Memory B cell (primary cell): ENCODE results near the gene AJM1.
"Not testable (repeated sequence)": the region's sequence is repeated elsewhere in the genome, so short reads cannot be mapped to it uniquely, and the experiment has no call there.

Experiments
- ATAC-seq: fragments of 150-1000 bp; cut with Tn5 transposase; 2 replicates; pipeline ENCODE4 v1.10.0; 2021; ENCODE audit warnings: low read depth, mild to moderate bottlenecking, moderate library complexity
- DNase-seq, 2 donors: peaks; one replicate each; pipeline ENCODE4 v3.0.0; 2022; ENCODE audit warnings: low spot score in 2 of 2
- H3K27ac Mint-ChIP-seq: one replicate; pipeline ENCODE4 v1.8.0; 2022; ENCODE audit warnings: mild to moderate bottlenecking, moderate library complexity, mixed read lengths
- H3K27me3 Mint-ChIP-seq: one replicate; pipeline ENCODE4 v1.8.0; 2022; ENCODE audit warnings: mixed read lengths
- H3K36me3 Mint-ChIP-seq: one replicate; pipeline ENCODE4 v1.8.0; 2022; ENCODE audit warnings: mild to moderate bottlenecking, mixed read lengths
- H3K4me1 Mint-ChIP-seq: one replicate; pipeline ENCODE4 v1.8.0; 2022; ENCODE audit warnings: mixed read lengths
- H3K4me3 Mint-ChIP-seq: one replicate; pipeline ENCODE4 v1.8.0; 2022; ENCODE audit warnings: mild to moderate bottlenecking, moderate library complexity, mixed read lengths
- H3K9me3 Mint-ChIP-seq: one replicate; pipeline ENCODE4 v1.8.0; 2022; ENCODE audit warnings: mixed read lengths

AJM1 gene

GRCh38 chr9:136867917-136868316 is 25.6 kb downstream of the AJM1 start:
- H3K4me3 Mint-ChIP-seq: no peak overlapping the region
- no peaks in the 10 kb centered on the region for H3K9me3 Mint-ChIP-seq
- H3K27ac Mint-ChIP-seq: no peak overlapping the region
- no peaks in the 10 kb centered on the region for H3K27me3 Mint-ChIP-seq
- ATAC-seq: no peak
- H3K4me1 Mint-ChIP-seq: peaks cover 10% of the 10 kb centered on the region
- H3K36me3 Mint-ChIP-seq: peaks cover 5% of the 10 kb centered on the region
- DNase-seq: no peak

DNA sequence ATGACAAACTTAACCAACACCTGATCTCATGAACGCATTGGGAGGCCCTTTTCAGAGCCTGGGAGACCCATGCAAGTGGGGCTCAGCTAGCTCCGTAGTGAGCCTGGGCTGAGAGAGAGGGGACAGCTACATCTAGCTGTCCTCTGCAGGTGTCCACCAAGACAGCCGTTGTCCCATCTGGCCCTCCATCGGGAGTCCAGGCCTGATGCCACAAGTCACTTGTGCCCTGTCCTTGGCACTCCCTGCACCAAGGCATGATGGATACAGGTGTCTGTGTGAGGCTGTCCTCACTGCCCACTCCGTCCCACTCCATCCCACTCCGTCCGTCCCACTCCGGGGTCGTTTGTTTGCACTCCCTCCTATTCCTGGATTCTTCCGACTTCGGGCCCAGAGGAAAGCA is 26.4 kb downstream of the AJM1 start:
- H3K27ac Mint-ChIP-seq: no peak overlapping the region
- H3K4me3 Mint-ChIP-seq: peak overlapping the region; percentile 46
- no peaks in the 10 kb centered on the region for H3K9me3 Mint-ChIP-seq
- H3K27me3 Mint-ChIP-seq: no peaks in the 10 kb centered on the region
- ATAC-seq (no peak), DNase-seq (no peak)
- peaks cover 2% of the 10 kb centered on the region for H3K36me3 Mint-ChIP-seq
- peaks cover 10% of the 10 kb centered on the region for H3K4me1 Mint-ChIP-seq

GRCh38 chr9:136869611-136870010 is 27.3 kb downstream of the AJM1 start:
- not testable (repeated sequence) for H3K27ac Mint-ChIP-seq, H3K4me3 Mint-ChIP-seq

DNA sequence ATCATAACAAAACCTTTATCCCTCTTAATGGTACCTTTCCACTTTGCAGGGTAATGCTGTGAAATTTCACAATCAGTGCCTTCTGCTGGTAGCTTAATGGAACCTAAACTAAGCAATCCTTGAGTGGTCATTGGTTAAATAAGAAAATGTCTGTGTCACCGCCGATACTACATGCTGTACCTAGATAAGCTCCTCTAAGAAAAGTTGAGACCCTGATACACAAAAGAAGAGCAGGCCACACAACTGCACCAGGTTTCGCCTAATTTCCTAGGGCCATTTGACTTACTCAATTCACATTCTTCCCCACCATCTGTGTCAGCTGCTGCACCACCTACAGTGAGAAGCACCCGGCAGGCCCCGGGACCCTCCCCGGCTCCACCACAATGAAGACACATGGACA is 32.9 kb downstream of the AJM1 start:
- ATAC-seq: no peak
- Mint-ChIP-seq H3K4me1 (no peaks in the 10 kb centered on the region), H3K36me3 (no peaks in the 10 kb centered on the region), H3K27ac (no peak overlapping the region), H3K27me3 (no peaks in the 10 kb centered on the region), H3K9me3 (no peaks in the 10 kb centered on the region), H3K4me3 (no peak overlapping the region)
- DNase-seq: no peak

More at GRCh38 chr9:136869611-136870010, 27.3 kb downstream of the AJM1 start:
- not testable (repeated sequence) for ATAC-seq, DNase-seq, H3K36me3 Mint-ChIP-seq, H3K4me1 Mint-ChIP-seq, H3K9me3 Mint-ChIP-seq, H3K27me3 Mint-ChIP-seq

- no peak for ATAC-seq
- Mint-ChIP-seq H3K9me3 (no peaks in the 10 kb centered on the region), H3K27me3 (no peaks in the 10 kb centered on the region), H3K4me3 (no peak overlapping the region), H3K27ac (no peak overlapping the region), H3K36me3 (no peaks in the 10 kb centered on the region), H3K4me1 (peaks cover 3% of the 10 kb centered on the region)
- DNase-seq: no peak
These were observed 34.2 kb downstream of the AJM1 start for GRCh38 chr9:136876476-136876875.

GRCh38 chr9:136880651-136881050 is 38.4 kb downstream of the AJM1 start:
- H3K9me3 Mint-ChIP-seq: no peaks in the 10 kb centered on the region
- no peak overlapping the region for H3K4me3 Mint-ChIP-seq
- no peak for ATAC-seq
- H3K27ac Mint-ChIP-seq: no peak overlapping the region
- peaks cover 12% of the 10 kb centered on the region for H3K4me1 Mint-ChIP-seq
- H3K36me3 Mint-ChIP-seq: no peaks in the 10 kb centered on the region
- H3K27me3 Mint-ChIP-seq: no peaks in the 10 kb centered on the region
- DNase-seq: no peak

DNA sequence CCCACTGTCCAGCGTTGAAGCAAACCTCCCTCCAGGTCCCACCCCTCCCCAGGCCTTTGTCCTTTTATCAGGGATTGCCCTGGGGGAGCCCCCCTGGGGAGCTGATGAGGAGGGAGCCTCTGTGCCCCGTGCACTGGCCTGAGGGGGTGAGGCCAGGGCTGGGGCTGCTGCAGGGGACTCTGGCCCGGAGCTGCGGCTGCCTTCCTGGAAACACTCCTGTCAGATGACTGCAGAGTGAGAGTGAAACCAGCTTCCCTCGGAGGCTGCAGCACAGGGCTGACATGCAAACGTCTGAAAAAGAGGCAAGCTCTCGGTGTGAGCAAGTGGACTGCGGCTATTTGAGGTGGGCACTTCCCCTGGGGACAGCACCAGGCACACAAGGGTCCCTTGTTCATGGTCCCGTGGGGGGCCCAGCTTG is 39.4 kb downstream of the AJM1 start:
- DNase-seq: no peak

DNA sequence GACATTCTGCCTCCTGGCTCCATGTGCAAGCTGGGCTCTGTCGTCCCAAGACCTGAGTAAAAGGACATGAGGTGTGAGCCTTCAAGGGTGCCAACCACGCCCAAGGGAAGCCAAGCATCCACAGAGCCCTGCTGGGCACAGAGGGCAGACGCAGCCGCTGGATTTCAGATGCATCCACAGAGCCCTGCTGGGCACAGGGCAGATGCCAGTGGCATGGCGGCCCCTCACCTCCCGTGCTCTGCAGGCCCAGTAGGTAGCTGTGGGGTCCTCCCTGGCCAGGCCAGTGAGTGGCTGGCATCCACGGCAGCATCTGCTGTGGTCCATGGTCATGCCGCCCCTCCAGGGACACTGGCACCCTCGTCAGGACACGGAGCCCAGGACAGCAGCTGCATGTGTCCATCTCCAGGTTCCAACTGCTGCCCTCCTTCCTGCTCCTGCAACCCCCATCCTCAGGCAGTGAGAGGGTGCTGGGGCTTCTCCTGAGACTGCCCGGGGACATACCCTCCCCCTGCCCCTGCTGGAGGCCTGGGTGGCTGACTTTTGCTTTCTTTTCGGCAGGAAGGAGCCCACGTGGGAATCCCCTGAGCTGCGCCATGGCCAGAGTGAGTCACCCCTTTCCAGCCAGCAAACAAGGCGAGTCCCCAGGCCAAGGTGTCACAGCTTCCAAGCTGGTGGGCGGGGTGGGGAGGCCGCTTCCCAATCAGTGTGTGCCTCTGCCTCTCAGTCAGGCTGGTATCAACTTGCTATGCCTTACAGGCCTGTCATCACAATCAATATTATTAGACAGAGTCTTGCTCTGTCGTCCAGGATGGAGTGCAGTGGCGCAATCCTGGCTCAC is 40.0 kb downstream of the AJM1 start:
- H3K9me3 Mint-ChIP-seq: no peaks in the 10 kb centered on the region
- H3K36me3 Mint-ChIP-seq: no peaks in the 10 kb centered on the region
- H3K4me1 Mint-ChIP-seq: peaks cover 17% of the 10 kb centered on the region
- DNase-seq: peak; percentile 61 to 64
- ATAC-seq: peak; percentile 46
- no peaks in the 10 kb centered on the region for H3K27me3 Mint-ChIP-seq
- H3K4me3 Mint-ChIP-seq: peak overlapping the region; percentile 86
- peak overlapping the region; percentile 90 for H3K27ac Mint-ChIP-seq

More for the DNA sequence above, 39.4 kb downstream of the AJM1 start:
- Mint-ChIP-seq H3K4me3 (peak overlapping the region; percentile 86), H3K36me3 (no peaks in the 10 kb centered on the region), H3K27me3 (no peaks in the 10 kb centered on the region), H3K9me3 (no peaks in the 10 kb centered on the region), H3K4me1 (peaks cover 12% of the 10 kb centered on the region), H3K27ac (peak overlapping the region; percentile 90)
- ATAC-seq: no peak

DNA sequence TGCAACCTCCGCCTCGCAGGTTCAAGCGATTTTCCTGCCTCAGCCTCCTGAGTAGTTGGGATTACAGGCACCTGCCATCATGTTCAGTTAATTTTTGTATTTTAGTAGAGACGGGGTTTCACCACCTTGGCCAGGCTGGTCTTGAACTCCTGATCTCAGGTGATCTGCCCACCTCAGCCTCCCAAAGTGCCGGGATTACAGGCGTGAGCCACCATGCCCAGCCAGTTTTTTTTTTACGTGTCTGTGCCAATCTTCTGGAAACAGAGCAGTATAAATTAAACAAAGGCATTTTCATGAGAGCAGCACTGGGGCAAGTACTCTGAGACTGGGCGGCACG is 40.6 kb downstream of the AJM1 start:
- DNase-seq, H3K27me3 Mint-ChIP-seq, H3K9me3 Mint-ChIP-seq, ATAC-seq, H3K36me3 Mint-ChIP-seq: not testable (repeated sequence)
- H3K27ac Mint-ChIP-seq: peak overlapping the region; percentile 90
- H3K4me1 Mint-ChIP-seq: peaks cover 18% of the 10 kb centered on the region
- H3K4me3 Mint-ChIP-seq: peak overlapping the region; percentile 86

- peaks cover 21% of the 10 kb centered on the region for H3K4me1 Mint-ChIP-seq
- not testable (repeated sequence) for H3K36me3 Mint-ChIP-seq, H3K27ac Mint-ChIP-seq, H3K4me3 Mint-ChIP-seq, ATAC-seq, H3K27me3 Mint-ChIP-seq, H3K9me3 Mint-ChIP-seq, DNase-seq
These were observed 41.4 kb downstream of the AJM1 start for GRCh38 chr9:136883670-136884069.

GRCh38 chr9:136885950-136886578 is 43.8 kb downstream of the AJM1 start, which contains the start of gene TRAF2:
TSS of gene TRAF2 (plus strand) at chr9:136886516. CDS start at chr9:136898741, 12,225 bp downstream.
- peak; percentile 94 to 95 for DNase-seq
- ATAC-seq: peak; percentile 89
- no peaks in the 10 kb centered on the region for H3K36me3 Mint-ChIP-seq
- peaks cover 18% of the 10 kb centered on the region for H3K4me1 Mint-ChIP-seq
- H3K4me3 Mint-ChIP-seq: peak within 1 kb of the TSS; percentile 87
- no peaks in the 10 kb centered on the region for H3K27me3 Mint-ChIP-seq
- peak within 1 kb of the TSS; percentile 91 for H3K27ac Mint-ChIP-seq
- no peaks in the 10 kb centered on the region for H3K9me3 Mint-ChIP-seq

GRCh38 chr9:136886610-136887597 is 44.6 kb downstream of the AJM1 start:
- Mint-ChIP-seq H3K4me1 (peaks cover 17% of the 10 kb centered on the region), H3K27ac (peak overlapping the region; percentile 91), H3K27me3 (no peaks in the 10 kb centered on the region), H3K9me3 (no peaks in the 10 kb centered on the region), H3K4me3 (peak overlapping the region; percentile 87), H3K36me3 (no peaks in the 10 kb centered on the region)
- ATAC-seq (peak; percentile 53), DNase-seq (peak in 1 of 2 donors; percentile 35)

DNA sequence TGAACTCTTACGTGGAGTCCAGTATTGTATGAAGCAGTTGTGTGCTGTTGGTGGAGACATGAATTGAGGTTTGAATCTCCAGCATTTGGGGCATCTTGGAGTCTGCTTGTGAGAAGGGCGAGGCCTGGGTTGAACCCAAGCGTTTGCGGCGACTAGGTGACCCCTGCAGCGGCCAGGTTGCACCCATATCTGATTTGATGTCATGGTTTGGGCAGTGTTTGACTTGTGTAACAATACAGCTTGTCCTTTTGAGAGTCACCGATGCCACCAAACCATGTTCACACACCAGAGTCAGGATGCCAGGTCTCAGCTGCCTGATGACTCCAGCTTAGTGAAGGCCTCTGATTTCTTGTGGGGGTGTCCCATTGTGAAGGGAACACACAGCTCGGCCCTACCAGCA is 46.2 kb downstream of the AJM1 start:
- H3K27ac Mint-ChIP-seq: no peak overlapping the region
- no peak overlapping the region for H3K4me3 Mint-ChIP-seq
- no peaks in the 10 kb centered on the region for H3K36me3 Mint-ChIP-seq
- H3K9me3 Mint-ChIP-seq: no peaks in the 10 kb centered on the region
- peaks cover 17% of the 10 kb centered on the region for H3K4me1 Mint-ChIP-seq
- DNase-seq: no peak
- H3K27me3 Mint-ChIP-seq: no peaks in the 10 kb centered on the region
- no peak for ATAC-seq

- Mint-ChIP-seq H3K4me1 (peaks cover 25% of the 10 kb centered on the region), H3K36me3 (no peaks in the 10 kb centered on the region), H3K4me3 (no peak overlapping the region), H3K9me3 (no peaks in the 10 kb centered on the region), H3K27me3 (no peaks in the 10 kb centered on the region), H3K27ac (no peak overlapping the region)
- ATAC-seq: no peak
- no peak for DNase-seq
These were observed 47.6 kb downstream of the AJM1 start for GRCh38 chr9:136889858-136890257.
